ENCODE data around the gene PYGM.
A peak's percentile ranks its signal among the peaks of the same experiment; 100 is the strongest.

The PYGM gene

DNA sequence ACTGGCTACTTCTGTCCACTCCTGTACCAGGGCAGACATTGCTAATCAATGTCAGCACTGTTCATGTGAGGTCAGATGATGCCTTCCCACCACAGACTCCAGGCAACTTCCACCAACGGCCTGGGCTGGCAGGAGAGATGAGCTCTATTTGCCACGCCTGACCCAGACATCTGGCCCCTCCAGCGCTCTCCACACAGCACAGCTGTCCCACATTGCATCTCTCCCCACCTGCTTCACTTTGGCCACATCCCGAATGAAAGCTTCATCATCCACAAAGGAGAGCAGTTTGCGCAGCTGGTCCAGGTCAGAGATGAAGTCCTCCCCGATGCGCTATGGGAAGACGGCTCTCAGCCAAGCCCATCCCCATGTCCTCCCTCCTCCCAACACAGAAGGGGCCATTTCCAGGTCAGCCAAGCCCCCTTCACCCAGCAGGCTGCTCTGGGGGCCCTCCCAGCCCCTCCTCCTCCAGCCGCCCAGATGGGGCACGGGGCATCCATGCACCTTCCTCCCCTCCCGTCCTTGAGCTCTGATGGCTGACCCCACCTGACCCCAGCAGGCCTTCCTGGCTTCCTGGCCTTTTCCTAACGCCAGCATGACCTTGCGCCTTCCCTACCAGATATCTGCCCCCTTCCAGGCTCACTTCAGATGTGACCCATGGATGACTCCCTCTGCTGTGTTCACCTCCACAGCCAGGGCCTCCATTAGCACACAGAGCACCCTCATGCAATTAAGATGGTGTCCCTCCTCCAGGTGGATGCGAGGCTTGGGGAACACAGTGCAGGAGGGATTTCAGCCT lies 7.4 kb downstream of the PYGM start:
- DNase-seq = no peak

DNA sequence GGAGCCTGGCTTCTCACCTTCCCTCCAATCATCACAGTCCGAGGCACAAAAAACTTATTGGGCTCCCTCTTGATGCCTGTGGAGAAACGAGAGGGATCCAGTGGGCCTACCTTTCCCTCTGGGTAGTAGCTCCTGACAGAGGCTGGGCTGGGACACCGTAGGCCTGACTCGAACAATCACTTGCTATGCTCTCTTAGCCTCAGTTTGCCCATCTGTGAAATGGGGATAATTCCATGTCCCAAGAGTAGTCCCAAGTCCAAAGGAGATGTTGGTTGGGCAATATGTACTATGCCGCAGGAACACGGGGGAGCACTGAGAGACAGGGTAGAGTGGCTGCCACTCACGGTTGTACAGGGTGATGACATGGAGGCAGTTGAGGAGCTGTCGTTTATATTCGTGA lies 8.2 kb downstream of the PYGM start:
- no peak for DNase-seq

DNA sequence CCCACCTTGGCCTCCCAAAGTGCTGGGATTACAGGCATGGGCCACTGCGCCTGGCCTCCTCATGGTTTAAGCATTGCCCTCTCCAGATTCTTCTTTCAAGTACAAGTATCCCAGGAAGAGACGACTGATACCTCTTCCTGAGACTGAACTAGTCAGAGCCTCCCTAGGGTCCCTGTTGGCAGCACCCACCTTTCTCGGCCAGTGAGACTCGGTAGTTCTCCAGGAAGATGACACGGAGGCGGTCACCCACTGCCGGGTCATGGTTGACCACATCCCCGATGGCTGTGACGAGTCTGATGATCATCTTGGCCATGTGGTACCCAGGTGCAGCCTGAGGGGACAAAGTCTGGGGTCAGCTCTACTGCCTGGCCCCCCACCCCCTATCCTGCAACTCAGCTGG lies 8.6 kb downstream of the PYGM start:
- no peak for DNase-seq

DNA sequence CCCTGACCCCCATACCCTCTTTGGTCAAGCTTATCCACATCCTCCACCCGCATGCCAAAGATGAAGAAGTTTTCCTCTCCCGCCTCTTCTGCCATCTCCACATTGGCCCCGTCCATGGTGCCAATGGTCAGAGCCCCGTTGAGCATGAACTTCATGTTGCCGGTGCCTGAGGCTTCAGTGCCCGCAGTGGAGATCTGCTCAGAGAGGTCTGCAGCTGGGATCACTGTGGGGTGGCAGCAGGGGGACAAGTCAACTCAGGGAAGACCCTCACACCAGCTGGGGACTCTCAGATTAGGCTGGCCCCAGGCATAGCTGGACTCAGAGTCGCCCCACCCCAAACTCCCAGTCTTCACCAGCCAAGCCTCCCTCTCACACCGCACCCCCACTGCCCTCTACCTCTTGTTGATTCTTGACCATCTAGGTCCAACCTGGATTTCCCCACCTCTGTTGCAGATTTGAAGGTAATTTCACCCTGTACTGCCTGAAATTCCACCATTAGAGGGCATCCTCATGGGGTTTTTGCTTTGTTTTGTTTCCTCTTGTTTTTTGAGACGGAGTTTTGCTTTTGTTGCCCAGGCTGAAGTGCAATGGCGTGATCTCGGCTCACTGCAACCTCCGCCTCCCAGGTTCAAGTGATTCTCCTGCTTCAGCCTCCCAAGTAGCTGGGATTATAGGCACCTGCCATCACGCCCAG lies 9.3 kb downstream of the PYGM start:
- no peak for DNase-seq

DNA sequence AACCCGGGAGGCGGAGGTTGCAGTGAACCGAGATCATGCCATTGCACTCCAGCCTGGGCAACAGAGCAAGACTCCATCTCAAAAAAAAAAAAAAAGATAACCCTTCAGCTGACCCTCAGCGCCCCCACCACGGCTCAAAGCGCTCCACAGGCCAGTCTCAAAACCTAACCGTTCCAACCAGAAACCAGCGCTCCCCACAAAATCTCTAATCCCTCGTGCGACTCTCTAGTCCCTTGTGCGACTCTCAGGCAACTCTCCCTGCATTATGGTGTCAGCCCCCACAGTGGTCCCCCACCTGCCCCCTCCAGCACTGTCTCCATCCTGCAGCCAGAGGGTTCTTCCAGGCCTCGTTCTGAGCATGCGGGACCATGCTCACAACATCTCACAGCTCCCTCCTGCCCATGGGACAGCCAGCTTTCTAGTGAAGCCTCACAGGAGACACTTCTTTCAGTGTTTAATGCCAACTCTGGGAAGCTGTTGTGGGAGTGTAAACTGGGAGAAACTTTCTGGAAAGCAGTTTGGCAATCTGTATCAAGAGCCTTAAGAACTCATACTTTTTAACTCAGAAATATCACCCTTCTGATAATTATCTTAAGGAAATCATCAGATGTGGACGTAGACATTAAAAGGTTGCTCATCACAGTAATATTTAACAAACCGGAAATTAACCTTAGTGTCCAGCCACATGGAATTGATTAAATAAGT lies 11.7 kb downstream of the PYGM start:
- DNase-seq = no peak

DNA sequence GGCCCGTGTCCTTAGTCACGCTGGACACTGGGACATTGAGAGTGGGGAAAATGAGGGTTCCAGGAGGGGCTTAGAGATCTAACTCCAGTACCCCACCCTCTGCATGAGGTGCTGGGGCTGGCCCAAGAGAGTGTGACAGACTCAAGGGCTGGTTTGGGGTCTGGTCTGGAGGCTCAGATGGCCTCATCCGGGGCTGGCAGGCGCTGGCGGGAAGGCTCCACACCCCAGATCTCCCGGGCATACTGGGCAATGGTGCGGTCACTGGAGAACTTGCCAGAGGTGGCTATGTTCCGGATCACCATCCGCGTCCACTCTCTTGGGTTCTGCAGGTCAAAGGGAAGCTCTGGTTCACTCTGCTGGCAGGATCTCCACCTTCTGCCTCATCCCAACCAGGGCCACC lies 13.3 kb downstream of the PYGM start:
- DNase-seq = no peak

DNA sequence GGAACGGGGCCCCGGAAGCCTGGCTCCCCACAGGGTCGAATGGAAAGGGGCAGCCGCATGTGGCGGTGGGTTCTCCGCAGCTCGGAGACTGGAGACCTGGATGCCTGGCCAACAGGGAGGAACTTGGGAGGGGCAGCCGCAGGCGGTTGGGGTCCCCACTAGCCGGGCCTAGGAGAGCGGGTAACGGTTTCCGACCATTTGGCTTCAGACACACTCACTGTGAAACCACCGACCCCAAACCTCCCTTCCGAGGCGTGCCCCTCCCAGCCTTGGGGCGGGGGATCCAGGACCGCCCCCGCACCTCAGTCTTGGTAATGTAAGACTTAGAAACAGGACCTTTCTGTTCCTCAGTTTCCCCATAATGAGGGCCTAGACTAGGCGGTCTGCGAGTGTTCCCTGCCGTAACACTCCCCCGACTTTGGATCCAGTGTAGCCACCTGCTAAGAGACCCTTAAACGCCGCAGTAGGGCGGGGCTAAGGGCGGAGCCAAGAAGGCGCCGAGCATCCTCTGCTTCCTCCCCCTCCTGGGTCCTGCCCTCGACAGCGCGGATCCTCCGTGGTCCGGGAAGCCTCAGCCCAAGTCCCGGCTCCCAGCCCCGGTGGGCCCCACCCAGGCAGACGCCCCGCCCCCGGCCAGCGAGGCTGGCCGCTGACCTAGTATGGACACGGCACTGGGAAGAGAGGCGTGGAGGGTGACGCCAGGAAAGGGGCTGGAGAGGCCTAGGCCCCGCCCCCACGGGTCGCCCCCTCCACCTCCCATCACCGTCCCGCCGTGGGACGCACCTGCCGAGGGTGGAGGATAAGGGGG lies 14.0 kb downstream of the PYGM start:
- DNase-seq = peak; percentile 28

DNA sequence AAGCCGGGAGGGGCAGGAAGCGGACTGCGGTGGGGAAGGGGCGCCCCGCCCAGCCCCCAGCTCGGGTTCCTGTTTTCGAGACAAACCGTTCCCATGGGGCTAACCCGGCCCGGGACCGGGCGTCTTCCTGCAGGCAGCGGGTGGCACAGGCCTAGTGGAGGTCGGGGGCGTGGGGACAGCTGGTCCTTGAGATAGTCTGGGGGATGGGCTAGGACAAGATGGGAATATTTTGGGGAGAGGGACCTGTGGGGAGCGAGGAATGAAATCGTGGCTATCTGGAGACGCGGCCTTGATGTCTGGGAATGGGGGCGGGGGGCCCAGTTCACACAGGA lies 14.6 kb downstream of the PYGM start:
- DNase-seq = no peak

DNA sequence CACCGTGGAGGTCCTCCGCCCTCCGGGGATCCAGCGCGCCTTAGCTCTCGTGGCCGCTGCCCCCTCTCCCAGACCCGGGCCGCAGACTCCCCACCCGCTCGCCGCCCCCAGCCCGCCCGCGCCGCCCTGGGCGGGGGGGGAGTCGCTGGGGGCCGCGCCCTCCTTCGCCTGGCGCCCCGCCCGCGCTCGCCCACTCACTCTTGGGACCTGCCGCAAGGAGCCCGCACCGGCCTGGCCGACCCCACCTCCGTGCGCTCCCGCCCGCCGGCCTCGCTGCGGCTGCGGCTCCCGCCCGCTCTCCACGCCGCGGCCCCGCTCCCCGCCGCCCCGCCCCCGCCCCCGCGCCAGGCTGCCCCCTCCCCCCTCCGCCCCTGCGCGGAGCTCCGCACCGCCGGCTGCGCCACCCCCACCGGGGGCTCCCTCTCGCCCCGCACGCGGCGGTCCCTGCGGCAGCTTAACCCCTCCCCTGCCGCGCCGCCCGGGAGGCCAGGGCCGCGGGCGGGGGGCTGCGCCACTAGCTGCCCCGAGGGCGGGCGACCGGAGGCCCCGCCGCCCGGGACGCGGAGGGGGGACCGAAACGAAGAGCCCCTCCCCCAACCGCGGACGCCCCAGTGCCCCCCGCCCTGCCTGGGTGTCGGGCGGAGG lies 15.1 kb downstream of the PYGM start:
- DNase-seq = no peak

DNA sequence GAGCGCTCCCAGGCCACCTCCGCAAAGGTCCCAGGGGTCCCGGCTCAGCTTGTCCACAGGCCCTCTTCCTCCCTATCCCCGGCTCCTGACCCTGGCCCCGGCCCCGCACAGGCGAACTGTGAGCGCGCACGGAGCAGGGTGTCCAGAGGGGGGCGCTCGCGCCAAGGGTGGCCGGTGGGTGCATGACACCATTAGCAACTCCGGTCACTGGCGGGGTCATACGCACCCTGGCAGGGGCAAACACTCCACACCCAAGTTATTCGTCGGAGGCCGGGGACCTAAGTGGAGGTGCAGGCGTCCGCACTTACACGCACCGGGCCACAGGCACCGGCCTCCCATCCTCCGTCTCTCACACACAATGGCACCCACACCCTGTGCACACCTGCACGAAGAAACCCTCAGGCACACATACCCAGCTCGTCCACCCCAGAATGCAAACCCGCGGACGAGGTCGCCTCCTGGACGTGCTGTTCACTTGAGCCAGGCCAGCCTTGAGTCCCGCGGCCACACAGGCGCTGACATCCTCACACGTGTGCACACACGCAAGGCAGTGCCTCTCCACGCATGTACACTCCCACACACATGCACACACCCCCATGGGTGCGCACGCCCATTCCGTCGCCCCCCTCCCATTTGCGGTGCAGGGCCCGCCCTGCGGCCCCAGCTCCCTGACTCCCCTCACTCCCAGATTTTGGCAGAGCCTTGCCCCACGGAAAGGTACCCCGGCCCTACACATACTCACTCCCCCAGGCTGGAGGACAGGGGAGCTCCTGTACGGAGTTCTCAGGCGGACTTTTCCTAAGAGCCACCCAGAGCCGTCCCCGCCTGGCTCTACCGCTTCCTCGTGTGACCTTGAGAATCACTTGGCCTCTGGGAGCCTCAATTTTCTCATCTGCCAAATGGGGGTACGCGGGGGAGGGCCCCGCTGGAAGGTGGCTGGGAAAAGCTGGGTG lies 15.9 kb downstream of the PYGM start, which contains the start of gene RASGRP2:
Gene RASGRP2 (minus strand): TSS at position 552 of the 953 bp plus-strand sequence. CDS start 1,276 bp downstream, outside the sequence.
- peak; percentile 11 for DNase-seq

DNA sequence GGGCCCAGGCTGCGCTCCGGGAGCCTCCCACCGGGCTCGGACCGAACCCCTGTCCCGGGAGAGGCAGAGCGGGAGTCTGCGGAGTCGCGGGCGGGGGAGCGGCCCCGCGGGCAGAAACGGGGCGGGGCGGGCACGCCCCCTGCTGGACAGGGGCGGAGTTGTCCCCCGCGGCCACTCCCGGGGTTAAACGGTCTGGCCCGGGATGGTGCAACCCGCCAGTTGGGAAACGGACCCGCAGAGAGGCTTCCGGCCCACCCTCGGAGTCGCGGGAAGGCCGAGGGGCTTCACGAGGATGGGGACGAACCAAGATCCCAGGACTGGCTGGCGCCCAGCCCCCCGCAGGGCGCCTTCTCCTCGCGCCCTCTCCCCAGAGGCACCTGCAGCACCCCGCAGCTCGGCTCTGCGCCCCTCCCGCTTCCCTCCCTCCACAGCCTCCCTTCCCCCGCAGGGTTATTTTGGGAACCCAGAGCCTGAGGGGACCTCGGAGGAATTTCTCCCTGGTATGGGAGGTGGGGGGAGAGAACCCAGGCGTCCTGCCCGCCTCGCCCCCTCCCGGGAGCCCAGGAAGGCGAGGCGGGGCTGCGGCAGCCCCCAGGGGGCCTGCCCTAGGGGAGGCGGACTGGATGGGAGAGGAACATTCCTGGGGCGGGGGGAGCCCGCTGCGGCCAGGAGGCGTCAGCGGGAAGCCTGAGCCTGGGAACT lies 16.7 kb downstream of the PYGM start:
- peak; percentile 19 for DNase-seq

DNA sequence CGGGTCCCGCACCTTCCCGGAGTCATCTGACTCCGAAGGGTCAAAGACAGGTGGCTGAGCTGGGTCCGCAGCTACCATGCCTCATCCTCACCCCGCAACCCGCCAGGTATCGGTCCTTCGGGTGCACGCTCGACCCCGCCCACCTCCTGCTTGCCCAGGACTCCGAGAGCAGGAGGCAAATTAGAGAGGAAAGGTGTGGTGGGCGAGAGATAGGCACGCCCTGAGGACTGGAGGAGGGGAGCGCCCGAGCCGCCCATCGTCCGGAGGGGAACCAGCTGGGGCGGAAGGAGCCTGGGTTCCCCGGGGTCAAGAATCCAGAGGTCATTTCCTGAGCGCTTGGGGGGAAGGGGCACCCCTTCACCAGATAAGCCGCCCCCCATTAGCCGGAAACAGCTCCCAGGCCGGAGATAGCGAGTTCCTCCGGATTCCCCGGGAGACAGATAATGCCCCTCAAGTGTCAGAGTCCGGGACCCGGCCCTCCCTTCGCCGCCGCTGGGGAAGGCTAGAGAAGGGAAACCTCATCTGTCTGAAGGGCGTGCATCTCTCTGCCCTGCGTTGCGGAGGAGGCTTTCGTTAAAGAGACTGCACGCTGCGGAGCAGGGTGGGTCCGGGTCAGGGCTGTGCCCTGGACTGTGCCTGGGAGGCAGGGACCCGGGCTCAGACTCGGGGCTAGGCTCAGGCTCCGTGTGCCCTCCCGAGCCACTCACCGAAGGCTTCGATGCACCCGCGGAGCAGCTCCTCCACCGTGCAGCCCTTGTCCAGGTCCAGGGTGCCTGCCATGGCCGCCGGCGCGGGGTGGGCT lies 17.5 kb downstream of the PYGM start:
- DNase-seq = no peak

DNA sequence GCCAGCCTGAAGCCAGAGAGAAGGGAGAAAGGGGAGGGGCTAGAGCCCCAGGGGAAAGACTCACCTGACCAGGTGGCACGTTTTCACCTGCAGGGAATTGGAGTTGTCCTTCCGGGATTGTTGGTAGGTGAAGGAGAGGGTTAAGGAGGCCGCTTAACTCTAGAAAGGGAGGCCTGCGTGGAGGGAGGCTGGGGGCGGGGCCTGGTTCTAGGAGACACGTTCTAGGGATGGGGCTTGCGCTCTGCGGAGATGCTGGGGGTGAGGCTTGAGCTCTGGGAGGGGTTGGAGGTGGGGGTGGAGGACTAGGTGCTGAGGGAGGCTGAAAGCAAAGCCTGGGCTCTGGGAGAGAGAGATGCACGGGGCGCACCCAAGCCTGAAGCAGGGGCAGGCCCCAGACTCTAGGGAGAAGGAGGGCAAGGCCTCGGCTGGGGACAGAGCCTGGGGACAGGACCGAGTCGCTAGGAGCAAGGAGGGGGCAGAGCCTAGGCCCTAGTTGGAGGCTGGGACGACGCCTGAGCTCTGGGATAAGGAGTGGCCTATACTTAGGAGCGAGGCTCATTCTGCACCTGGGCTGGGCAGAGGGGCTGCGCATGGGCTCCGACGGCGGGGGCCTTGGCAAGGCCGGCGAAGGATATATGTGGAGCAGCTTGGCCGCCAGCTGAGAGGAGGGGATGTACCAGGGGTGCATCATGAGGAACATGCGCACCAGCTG lies 18.2 kb downstream of the PYGM start:
- DNase-seq = no peak

DNA sequence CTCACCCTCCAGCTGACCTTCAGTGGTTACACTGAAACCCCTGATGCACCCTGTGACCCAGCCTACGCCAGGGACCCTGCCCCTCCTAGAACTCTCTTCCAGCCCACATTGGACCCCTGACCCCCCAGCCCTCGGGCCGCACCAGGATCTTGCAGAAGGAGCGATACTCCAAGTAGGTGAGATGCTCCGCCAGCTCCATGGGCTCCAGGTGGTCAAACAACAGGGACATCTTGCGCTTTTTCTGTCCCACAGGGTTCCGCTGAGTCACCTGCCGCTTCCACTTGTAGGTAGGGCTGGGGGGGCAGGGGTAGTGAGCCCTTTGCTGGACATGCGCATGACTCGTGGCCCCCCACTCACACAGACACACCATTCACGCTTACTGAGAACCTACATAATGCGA lies 19.9 kb downstream of the PYGM start:
- no peak for DNase-seq

DNA sequence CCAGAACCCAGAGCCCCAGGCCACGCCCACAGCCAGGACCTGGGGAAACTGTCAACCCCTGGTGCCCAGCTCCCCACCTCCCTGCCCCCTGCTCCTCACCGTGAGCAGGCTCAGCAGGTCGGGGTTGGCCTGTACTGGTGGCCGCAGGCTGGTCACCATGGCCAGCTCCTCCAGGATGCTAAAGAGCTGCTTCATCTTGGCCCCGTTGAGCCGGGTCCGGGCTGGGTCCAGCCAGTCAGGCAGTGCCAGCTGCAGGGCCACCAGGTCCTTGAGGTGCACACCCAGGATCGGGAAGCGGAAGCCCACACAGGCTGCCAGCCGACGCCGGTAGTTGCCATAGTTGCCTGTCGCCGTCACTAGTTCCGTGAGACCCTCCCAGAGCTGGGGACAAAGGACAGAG lies 23.1 kb downstream of the PYGM start:
- no peak for DNase-seq

DNA sequence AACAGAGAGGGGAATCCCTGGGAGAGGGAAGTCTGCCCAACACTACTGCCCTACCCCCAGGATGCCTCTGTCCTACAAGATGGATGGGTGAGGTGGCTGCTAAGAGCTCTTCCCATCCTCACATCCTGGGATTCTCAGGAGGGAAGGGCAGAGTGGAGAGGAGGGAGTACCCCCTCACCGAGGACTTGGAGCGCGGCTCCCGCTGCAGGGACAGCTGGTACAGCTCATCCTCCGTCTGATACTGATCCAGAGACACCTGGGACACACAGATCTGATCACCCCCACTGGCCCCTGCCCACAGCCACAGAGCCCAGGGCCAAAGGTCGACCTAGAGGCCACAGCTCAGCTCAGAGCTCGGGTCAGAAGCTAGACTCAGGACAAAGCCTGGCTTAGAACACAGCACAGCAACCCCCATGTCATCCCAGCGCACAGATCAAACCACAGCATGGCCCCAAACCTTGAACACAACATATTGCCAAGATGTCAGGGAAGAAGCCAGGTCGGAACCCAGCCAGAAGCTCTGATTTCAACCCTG lies 24.0 kb downstream of the PYGM start:
- no peak for DNase-seq

DNA sequence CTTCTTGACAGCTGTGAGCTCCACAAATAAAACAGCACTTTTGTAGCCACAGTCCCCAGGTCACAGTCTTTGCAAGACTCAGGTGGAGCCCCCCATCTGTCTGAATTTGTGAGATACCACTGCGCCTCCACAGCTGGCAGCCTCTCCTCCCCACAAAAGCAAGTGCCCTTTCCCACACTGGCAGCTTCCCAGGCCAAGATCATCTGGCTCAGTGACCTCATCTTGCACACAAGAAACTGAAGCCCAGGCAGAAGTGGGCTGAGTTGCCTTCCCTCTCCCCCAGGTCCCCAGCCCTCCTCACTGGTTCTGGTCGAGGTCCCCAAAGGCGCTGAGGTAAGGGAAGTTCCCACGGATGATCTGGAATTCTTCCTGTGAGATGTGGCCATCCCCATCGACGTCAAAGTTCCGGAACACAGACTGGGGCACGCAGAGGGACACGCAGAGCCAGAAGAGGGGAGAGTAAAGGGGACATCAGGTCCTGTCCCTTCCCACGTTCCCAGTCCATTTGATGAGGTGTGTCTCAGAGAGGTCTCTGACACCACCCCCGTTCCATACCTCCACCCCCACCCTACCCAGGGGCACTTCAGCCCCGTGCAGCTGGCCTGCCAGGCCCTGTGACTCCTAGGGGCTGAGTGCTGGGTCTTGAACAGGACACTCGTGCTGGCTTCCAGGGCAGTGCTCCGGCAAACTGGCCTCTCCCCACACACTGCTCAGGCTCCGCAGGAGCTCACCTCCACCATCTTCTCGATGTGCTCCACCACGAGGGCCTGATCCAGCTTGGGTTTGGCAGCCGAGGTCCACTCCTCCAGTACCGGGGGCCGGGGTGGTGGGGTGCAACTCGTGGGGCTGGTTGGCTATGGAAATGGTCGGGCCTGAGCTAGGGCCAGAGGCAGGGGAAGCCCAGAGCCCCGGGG lies 24.7 kb downstream of the PYGM start:
- no peak for DNase-seq

DNA sequence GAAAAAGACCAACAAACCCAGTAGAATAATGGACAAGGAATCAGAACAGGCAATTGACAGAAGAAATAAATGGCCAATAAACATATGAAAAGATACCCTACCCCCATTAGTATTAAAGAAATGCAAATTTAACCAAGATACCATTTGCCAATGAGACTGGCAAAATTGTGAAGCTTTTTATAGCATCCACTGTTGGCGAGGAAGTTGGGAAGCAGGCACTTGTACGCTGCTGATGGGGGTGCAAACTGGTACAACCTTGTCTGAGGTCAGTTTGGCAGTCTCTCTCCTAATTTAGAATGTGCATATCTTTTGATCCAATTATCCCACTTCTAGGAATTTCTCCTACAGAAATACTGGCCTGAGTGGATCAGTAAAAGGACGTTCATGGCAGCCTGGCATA lies 28.2 kb downstream of the PYGM start:
- no peak for DNase-seq

Measured in NCI-H1105 treated with DMSO at 0.1 percent for 48 hours (cell line).